HepG2 (cell line): Measurements from ENCODE around the gene SLC6A12. TPM values are rescaled to one million over a fixed set of nuclear protein-coding genes. Genes with fewer than 3 reads are reported as not detected.

Experiments used
- ATAC-seq: fragments of 200-7000 bp; cut with Tn5 transposase; 3 replicates; pipeline ENCODE4 v1.9.1; 2020; ENCODE audit warnings: mild to moderate bottlenecking, moderate library complexity
- BruUV-seq: library from RNA; stranded (reverse); fragments of 400-500 nt; replicated peaks from 2 replicates; lab custom pipeline; 2021; lab: Mats Ljungman, UMichigan
- CTCF ChIA-PET: fragments of 300-600 bp; formaldehyde crosslinking; extraction: SDS; loops from one replicate; lab custom pipeline; 2021; ENCODE audit warnings: low total read pairs, inconsistent platforms, low intra/inter-chr PET ratio; lab: Yijun Ruan, JAX
- POLR2A ChIA-PET: fragments of 350-600 bp; sonication (Branson Sonifier 250); formaldehyde crosslinking; loops from one replicate; lab custom pipeline; 2020; ENCODE audit warnings: antibody characterized with exemption, inconsistent platforms; lab: Yijun Ruan, JAX
- DNase-seq: peaks from one replicate; pipeline ENCODE4 v3.0.0-alpha.2; 2015; ENCODE audit warnings: low spot score
- FAIRE-seq: peaks from 3 replicates; lab custom pipeline; 2011; peaks lifted over from hg19 to GRCh38; lab: Jason Lieb, UNC
- H2AFZ ChIP-seq: one replicate; pipeline ENCODE4 v1.6.1; 2011; ENCODE audit warnings: low read length, inconsistent platforms
- H3K27ac ChIP-seq: fragments of 300-600 bp; 3 replicates; pipeline ENCODE4 v1.8.0; 2011; ENCODE audit warnings: mixed run types, mild to moderate bottlenecking, mixed read lengths, low read length, inconsistent platforms; ENCODE audit not compliant: insufficient read depth; ENCODE audit errors: extremely low read length
- H3K27me3 ChIP-seq, 2 experiments: fragments of 200-600 bp in 1 of 2; 2 replicates in 1 of 2; 3 replicates in 1 of 2; pipeline versions ENCODE4 v1.6.0 to v1.8.0; 2011; ENCODE audit warnings: low read length in 2 of 2, mild to moderate bottlenecking in 2 of 2, moderate library complexity in 2 of 2, inconsistent platforms in 1 of 2; ENCODE audit not compliant: insufficient read depth in 2 of 2, control insufficient read depth in 1 of 2
- H3K36me3 ChIP-seq, 2 experiments: fragments of 200-600 bp in 1 of 2; replicated peaks in 1 of 2; 2 replicates in 1 of 2; 3 replicates in 1 of 2; pipeline versions ENCODE4 v1.5.1 to v1.8.0; 2011; ENCODE audit warnings: low read length in 2 of 2, inconsistent platforms in 1 of 2; ENCODE audit not compliant: insufficient read depth in 2 of 2, control insufficient read depth in 1 of 2
- H3K4me1 ChIP-seq: 2 replicates; pipeline ENCODE4 v1.5.1; 2012; ENCODE audit warnings: low read length, inconsistent platforms; ENCODE audit not compliant: insufficient read depth
- H3K4me2 ChIP-seq: 2 replicates; pipeline ENCODE4 v1.6.0; 2011; ENCODE audit warnings: low read depth, low read length, inconsistent platforms
- H3K4me3 ChIP-seq, 3 experiments: fragments of 200-600 bp in 1 of 3; sonication (generic), shearing (Covaris generic) in 1 of 3; replicated peaks in 1 of 3; 2 replicates each; pipeline ENCODE4 v1.5.1; 2011 to 2016; ENCODE audit warnings: low read length in 3 of 3, inconsistent platforms in 2 of 3, low read depth in 2 of 3, mild to moderate bottlenecking in 2 of 3, control low read depth in 1 of 3, mixed read lengths in 1 of 3; ENCODE audit not compliant: insufficient read depth in 1 of 3
- H3K79me2 ChIP-seq: one replicate; pipeline ENCODE4 v1.6.1; 2011; ENCODE audit warnings: low read length, inconsistent platforms; ENCODE audit not compliant: insufficient read depth
- H3K9ac ChIP-seq: 2 replicates; pipeline ENCODE4 v1.6.0; 2011; ENCODE audit warnings: mild to moderate bottlenecking, low read depth, low read length, inconsistent platforms; ENCODE audit not compliant: insufficient read depth
- H3K9me3 ChIP-seq: 2 replicates; pipeline ENCODE4 v1.5.1; 2012; ENCODE audit warnings: mild to moderate bottlenecking, low read length
- H4K20me1 ChIP-seq: 2 replicates; pipeline ENCODE4 v1.6.0; 2011; ENCODE audit warnings: inconsistent platforms, mild to moderate bottlenecking, low read length, moderate library complexity; ENCODE audit not compliant: insufficient read depth
- HOXD1 ChIP-seq: sonication (generic); formaldehyde crosslinking; IDR thresholded peaks from 2 replicates; pipeline ENCODE4 v1.5.0; 2020; ENCODE audit warnings: missing genetic modification reagents
- KIAA2018 ChIP-seq: sonication (generic); formaldehyde crosslinking; IDR thresholded peaks from 2 replicates; pipeline ENCODE4 v1.5.0; 2020; ENCODE audit warnings: mild to moderate bottlenecking, missing genetic modification reagents, borderline replicate concordance
- ZNF451 ChIP-seq: sonication (generic); formaldehyde crosslinking; IDR thresholded peaks from 2 replicates; pipeline ENCODE4 v1.5.0; 2020; ENCODE audit warnings: mild to moderate bottlenecking, missing genetic modification reagents
- ZNF737 ChIP-seq: sonication (generic); formaldehyde crosslinking; IDR thresholded peaks from 2 replicates; pipeline ENCODE4 v1.5.0; 2020; ENCODE audit warnings: missing genetic modification reagents, mild to moderate bottlenecking, borderline replicate concordance
- WGBS: methylation state at CpG from one replicate; pipeline ENCODE4 v1.1.6; 2017; ENCODE audit warnings: low lambda C conversion rate; 5-methylcytosine and 5-hydroxymethylcytosine counted together
- in situ Hi-C: cut with HindIII; loops from 2 replicates; pipeline ENCODE4 v1.10.0; 2017; ENCODE audit warnings: low pct_unique_long_range_greater_than_20kb; ENCODE audit not compliant: extremely low pct_ligation_motif_present
- intact Hi-C: fragments of 100-400 bp; cut with micrococcal nuclease; formaldehyde crosslinking; loops from one replicate; pipeline ENCODE4 v1.10.0; 2022; ENCODE audit not compliant: unreplicated experiment
- polyA plus RNA-seq, 8 experiments: library from polyadenylated mRNA; depleted of rRNA in 3 of 8; stranded (reverse) in 7 of 8; unstranded in 1 of 8; fragments of >200 nt; fragmentation: Illumina TruSeq in 4 of 8; extraction: Trizol in 4 of 8; gene quantifications; 2 replicates each; pipeline versions ENCODE4 v1.2.1 to v1.2.3, GENCODE V29; 2011 to 2016; ENCODE audit warnings: low read depth in 4 of 8, missing spikeins in 1 of 8, mixed read lengths in 1 of 8; ENCODE audit not compliant: insufficient read depth in 1 of 8
- total RNA-seq, 5 experiments: library from RNA; depleted of rRNA; stranded (reverse); fragments of >200 nt; fragmentation: Illumina TruSeq; extraction: Trizol; gene quantifications; 2 replicates each; pipeline ENCODE4 v1.2.3, GENCODE V29; 2016; ENCODE audit warnings: low read depth in 1 of 5

The SLC6A12 gene
- total and polyA plus RNA-seq, 2 of the 13 experiments (the other 11 are each of a cell fraction or from before 2014, with no cell fraction given), result 3.7 to 18.8 TPM

GRCh38 chr12:197347-197746 lies 16.6 kb downstream of the SLC6A12 start:
- Histone ChIP-seq H3K4me2 (no peak overlapping the region), H3K36me3 (no peaks in the 10 kb centered on the region), H3K27me3 (no peaks in the 10 kb centered on the region; a peak in 1 of 5 replicates), H3K9ac (no peak overlapping the region), H3K9me3 (no peaks in the 10 kb centered on the region), H3K79me2 (no peaks in the 10 kb centered on the region), H2AFZ (no peak overlapping the region), H3K4me1 (no peaks in the 10 kb centered on the region), H3K27ac (no peak overlapping the region), H4K20me1 (no peaks in the 10 kb centered on the region), H3K4me3 (no peak overlapping the region)
- no peak for FAIRE-seq
- POLR2A ChIA-PET, result no interaction called here
- CTCF ChIA-PET, result no interaction called here
- WGBS, result 79% methylated on average over 3 of the region's 3 CpGs
- intact Hi-C loops, result no loop called here
- ATAC-seq, result no peak
- BruUV-seq, result no TSS peak
- in situ Hi-C loops, result no loop called here
- TF ChIP-seq KIAA2018 (CRISPR knock-in tag), result no peak
- no peak for TF ChIP-seq HOXD1 (CRISPR knock-in tag)
- no peak for TF ChIP-seq ZNF451 (CRISPR knock-in tag)
- TF ChIP-seq ZNF737 (CRISPR knock-in tag), result no peak
- DNase-seq, result no peak
